GM21528 (cell line): Measurements from ENCODE around the gene DLL1.

Experiments
- ATAC-seq: cut with Tn5 transposase; IDR thresholded peaks from one replicate; pipeline ENCODE4 v1.9.1; 2021; ENCODE audit warnings: mild to moderate bottlenecking, moderate library complexity; ENCODE audit not compliant: unreplicated experiment, low FRiP score

The DLL1 gene

GRCh38 chr6:170283212-170284081 lies 7.4 kb downstream of the DLL1 start:
- no peak for ATAC-seq

- ATAC-seq: no peak
These were observed 8.2 kb downstream of the DLL1 start for GRCh38 chr6:170282512-170283158.

- ATAC-seq: no peak
These were observed 9.3 kb downstream of the DLL1 start for GRCh38 chr6:170281331-170282292.

DNA sequence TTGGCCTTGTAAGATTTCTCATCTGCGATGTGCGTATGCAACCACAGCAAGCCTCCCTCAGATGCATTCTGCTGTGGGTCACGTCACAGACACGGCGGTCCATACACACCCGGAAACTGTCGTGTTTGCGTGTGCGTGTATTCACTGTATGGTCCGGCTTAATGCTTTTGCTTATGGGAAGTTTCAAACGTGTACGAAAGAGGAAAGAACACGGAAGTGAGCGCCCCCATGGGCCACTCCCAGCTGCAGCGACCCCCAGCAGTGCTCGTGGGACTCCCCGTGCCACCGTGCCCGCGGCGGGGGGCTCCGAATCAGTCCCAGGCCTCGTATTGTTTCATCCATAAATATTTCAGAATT lies 10.2 kb downstream of the DLL1 start:
- ATAC-seq: no peak

DNA sequence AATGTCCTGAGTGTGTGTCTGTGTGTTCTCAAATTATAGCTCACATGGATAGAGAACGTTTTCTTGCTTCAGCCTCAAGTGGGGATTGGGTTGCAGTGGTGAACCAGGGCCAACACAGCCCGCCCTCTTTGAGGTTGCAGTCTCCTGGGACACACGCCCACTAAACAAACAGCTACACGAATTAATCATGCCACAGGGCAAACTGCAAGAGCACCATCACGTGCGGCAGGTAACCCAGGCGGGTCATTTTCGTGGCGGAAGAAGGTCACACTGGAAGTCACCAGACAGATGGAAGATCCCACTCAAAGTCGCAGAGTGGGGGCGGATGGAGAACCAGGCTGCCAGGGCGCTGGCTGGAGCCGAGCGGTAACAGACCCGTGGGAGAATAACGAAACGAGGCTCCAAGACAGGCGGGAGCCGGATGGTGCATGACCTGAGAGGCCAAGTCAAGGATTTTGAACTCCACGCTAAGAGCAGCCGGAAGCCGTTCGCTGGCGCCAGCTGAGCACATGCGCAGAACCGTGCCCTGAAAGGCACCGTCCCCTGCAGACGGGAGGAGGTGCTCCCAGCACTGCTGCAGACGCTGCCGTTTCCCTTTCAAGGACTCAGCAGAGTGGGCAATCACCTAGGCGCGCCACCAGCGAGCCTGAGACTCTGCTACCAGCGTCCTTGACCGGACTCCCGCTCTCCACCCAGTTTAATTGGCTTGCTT lies 10.7 kb downstream of the DLL1 start:
- no peak for ATAC-seq

DNA sequence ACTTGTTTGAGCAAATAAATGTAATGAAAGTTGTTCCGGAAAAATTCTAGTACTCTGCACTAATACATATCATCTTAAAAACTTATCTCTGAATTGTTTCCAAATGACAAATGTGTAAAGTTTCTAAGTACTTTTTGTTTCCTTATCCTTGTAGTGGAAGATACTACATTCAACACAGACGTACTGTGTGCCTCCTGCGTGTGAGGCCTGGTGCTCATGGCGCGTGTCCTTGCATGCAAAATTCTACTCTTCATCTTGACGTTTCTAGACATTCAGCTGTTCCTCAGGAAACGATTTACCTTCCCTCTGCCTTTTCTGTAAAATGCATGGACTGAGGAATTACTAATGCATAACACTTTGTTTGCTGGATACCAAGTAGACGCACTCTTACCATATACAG lies 11.5 kb downstream of the DLL1 start:
- no peak for ATAC-seq

- no peak for ATAC-seq
These were observed 12.2 kb downstream of the DLL1 start for GRCh38 chr6:170278743-170279094.

DNA sequence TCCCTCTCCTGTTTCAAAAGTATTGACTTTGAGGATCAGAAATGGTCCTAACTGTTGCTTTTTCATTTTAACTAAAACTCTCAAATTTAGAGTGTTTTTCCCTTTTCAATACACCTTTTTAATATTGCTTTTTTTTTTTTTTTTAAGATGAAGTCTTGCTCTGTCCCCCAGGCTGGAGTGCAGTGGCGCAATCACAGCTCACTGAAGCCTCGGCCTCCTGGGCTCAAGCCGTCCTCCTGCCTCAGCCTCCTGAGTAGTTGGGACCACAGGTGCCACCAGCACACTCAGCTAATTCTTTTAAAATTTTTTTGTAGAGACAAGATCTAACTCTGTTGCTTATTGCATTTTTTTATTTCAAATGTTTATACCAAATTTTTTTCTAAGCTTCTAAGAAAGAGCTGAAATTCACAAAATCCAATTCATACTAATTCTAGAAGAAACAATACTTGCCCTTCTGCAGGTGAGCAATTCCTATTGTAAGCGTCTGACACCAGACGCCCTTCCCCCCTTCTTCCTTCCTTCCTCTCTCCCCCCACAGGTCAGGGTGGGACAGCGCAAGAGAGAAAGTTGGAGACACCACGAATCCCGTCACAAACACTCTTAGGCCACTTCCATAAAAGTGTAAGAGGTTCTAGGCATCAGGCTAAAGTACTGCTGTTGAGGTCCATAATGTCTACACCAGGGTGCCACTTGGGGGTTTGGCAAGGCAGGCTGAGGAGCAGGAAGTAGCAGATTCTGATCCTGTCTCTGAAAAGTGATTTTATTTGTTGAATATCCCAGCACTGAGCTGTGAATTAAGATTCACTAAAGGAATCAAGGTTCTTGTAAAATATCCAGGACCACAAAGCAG lies 12.8 kb downstream of the DLL1 start:
- no peak for ATAC-seq

DNA sequence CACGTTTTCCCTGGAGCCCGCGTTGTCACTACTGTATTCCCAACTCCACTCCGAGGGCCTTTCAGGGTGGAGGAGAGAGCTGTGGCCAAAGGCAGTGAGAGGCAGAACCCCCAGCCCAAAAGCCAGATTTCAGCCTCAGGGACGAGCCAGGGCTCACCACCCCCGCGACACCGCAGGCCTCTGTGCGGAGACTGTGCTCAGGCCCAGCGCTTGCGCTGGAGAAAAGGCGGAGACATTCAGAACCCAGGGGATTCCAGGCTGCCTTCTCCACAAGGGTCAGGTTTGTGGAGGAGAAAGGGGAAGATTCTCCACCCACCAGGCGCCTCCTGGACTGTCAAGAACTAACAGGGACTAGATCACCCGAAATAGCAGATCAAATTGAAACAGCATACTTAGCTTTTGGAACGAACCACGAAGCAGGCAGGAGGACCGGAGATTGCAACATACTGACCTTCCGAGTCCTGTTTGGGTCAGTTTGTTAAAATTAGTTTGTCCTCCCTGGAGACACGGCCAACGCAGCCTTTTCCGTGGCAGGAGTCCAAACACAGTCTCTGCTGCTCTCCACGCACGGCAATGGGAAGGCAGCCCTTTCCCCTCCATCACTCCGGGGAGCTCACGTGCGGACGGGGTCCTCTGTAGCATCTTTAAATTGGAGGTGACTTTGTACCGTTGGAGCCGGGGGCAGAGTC lies 14.4 kb downstream of the DLL1 start:
- no peak for ATAC-seq

GRCh38 chr6:170274713-170275560 lies 15.9 kb downstream of the DLL1 start:
- ATAC-seq: no peak

- ATAC-seq: no peak
These were observed 17.2 kb downstream of the DLL1 start for GRCh38 chr6:170273681-170274080.

- ATAC-seq: no peak
These were observed 17.7 kb downstream of the DLL1 start for GRCh38 chr6:170273191-170273590.

DNA sequence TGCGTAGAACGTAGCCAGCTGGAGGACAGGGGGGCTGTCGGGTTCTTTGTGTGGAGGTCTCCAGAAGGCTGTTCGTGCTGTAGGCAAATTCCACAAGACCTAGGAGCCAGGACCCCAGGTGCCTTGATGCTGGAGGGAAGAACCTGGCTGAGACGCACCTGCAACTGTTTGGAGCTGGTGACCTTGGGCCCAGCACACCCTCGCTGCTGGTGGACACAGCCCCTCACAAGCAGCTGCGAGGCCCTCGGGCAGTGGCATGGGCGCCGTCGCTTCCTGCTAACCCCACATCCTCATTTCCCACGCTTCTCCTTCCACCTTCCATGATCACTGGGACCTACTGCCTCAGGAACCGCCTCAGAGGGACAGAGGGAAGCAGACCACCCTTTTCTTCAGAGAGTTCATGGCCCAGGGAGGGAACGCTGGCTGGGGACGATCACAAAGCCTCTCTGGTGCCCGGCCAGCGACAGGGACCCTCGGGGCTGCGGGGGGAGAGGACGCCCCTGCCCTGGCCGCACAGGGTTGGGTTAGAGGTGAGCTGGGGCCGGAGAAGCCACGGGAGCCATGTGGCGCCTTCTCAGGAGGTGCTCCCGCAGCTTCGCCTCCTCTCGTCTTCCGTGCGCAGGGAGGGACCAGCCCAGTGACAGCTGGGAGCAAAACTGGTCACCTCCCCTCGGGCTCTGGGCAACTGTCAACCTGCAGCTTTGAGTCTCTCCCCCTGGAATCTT lies 18.4 kb downstream of the DLL1 start:
- ATAC-seq: no peak

GRCh38 chr6:170271771-170272314 lies 19.0 kb downstream of the DLL1 start:
- ATAC-seq: peak; percentile 96

DNA sequence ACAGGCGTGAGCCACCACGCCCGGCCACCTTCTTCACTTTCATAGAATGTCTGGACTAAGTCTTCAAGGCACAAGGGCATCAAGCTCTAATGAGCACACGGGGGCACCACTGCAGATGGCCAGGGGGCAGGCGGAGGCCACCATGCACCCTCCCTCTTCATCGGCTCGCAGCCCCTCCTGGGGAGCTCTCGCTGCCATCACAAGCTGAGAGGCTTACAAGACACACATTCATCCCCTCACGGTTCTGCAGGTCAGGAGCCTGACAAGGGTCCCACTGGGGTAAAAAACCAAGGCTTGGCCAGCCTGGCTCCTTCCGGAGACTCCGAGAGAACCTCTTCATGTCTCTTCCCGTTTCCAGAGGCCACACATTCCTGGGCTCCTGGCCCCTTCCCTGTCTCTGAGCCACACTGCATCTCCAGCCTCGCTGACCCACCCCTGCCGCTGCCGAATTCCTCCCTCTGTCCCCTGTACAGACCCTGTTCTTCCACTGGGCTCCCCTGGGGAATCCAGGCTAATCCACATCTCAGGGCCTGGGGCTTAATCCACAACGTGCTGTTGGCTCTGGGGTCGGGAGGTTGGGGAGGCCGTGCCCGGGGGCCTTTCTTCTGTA lies 19.8 kb downstream of the DLL1 start:
- no peak for ATAC-seq

DNA sequence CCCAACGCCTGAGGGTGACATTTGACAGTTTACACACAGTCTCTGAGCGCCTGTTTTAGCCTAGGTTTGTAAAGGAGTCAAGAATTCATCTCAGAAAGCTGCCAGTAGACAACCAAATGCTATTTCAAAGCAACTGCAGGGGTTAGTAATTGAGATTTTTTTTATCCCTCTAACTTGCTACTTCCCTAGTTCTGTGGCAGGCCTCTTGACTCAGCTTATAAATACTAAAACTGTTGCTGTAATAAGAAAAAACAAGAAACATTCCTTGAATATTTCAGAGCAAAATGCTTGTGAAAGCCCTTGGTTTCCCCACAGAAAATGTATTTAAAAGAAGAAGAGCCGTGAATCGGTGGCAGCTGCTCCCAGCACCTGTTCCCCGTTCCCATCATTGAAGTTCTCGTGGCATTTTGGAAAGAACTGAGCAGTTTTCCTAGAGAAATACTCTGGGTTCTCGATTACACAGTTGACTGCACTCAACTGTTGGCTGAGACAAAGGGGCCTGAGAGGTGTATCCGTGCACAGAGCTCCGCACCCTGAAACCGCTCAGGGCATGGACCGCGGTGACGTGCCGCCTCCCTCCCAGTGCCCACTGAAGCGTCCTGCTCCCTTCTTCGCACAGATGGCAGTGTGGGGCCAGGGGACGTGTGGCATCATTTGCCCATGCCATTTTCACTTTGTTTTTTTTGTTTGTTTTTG lies 20.9 kb downstream of the DLL1 start:
- no peak for ATAC-seq
